SK-MEL-5 (cell line): ENCODE results near the gene PLD6. TPM values are rescaled to one million over a fixed set of nuclear protein-coding genes. Genes with fewer than 3 reads are reported as not detected.
"Not testable (repeated sequence)": the region's sequence is repeated elsewhere in the genome, so short reads cannot be mapped to it uniquely, and the experiment has no call there.

Source experiments
- DNase-seq: peaks from one replicate; pipeline ENCODE4 v3.0.0-alpha.2; 2016; ENCODE audit warnings: low read depth, low spot score
- in situ Hi-C: cut with HindIII; loops from 2 replicates; pipeline ENCODE4 v1.10.0; 2016; ENCODE audit warnings: low sequenced_read_pairs, high pct_unique_total_duplicates, low pct_unique_long_range_greater_than_20kb
- total RNA-seq: library from RNA; depleted of rRNA; stranded (reverse); fragments of >200 nt; shearing (Covaris generic); gene quantifications from 2 replicates; pipeline ENCODE4 v1.2.3, GENCODE V29; 2014

PLD6 gene
- total RNA-seq, 1 experiment from 2014 or later = 4.7 TPM

GRCh38 chr17:17206913-17207335, 791 bp upstream of the PLD6 start:
- DNase-seq = no peak
- in situ Hi-C loops = no loop called here

GRCh38 chr17:17205368-17206123, 587 bp downstream of the PLD6 start:
- in situ Hi-C loops = no loop called here
- no peak for DNase-seq

GRCh38 chr17:17204635-17205231, 1.4 kb downstream of the PLD6 start:
- DNase-seq = no peak
- in situ Hi-C loops = no loop called here

- in situ Hi-C loops = no loop called here
- no peak for DNase-seq
Measured at GRCh38 chr17:17204041-17204591, 2.0 kb downstream of the PLD6 start.

GRCh38 chr17:17203173-17203730, 2.9 kb downstream of the PLD6 start:
- in situ Hi-C loops = no loop called here
- DNase-seq = no peak

- in situ Hi-C loops = no loop called here
- no peak for DNase-seq
Measured at GRCh38 chr17:17201907-17202306, 4.2 kb downstream of the PLD6 start.

- in situ Hi-C loops = no loop called here
- DNase-seq = no peak
Measured at GRCh38 chr17:17201271-17201670, 4.9 kb downstream of the PLD6 start.

- DNase-seq = no peak
- in situ Hi-C loops = no loop called here
Measured at GRCh38 chr17:17200831-17201230, 5.3 kb downstream of the PLD6 start.

GRCh38 chr17:17200311-17200710, 5.8 kb downstream of the PLD6 start:
- DNase-seq = no peak
- in situ Hi-C loops = no loop called here

- in situ Hi-C loops = no loop called here
- DNase-seq = no peak
Measured at GRCh38 chr17:17198281-17198680, 7.9 kb downstream of the PLD6 start.

- in situ Hi-C loops = no loop called here
- DNase-seq = no peak
Measured at GRCh38 chr17:17196776-17197175, 9.4 kb downstream of the PLD6 start.

- in situ Hi-C loops, DNase-seq: not testable (repeated sequence)
Measured at GRCh38 chr17:17195466-17195865, 10.7 kb downstream of the PLD6 start.

GRCh38 chr17:17191961-17192381, 14.2 kb downstream of the PLD6 start:
- in situ Hi-C loops = no loop called here
- no peak for DNase-seq

- no peak for DNase-seq
- in situ Hi-C loops = no loop called here
Measured at GRCh38 chr17:17191346-17191792, 14.8 kb downstream of the PLD6 start.

- in situ Hi-C loops = no loop called here
- DNase-seq = no peak
Measured at GRCh38 chr17:17190188-17190587, 15.9 kb downstream of the PLD6 start.

GRCh38 chr17:17189559-17189958, 16.6 kb downstream of the PLD6 start:
- DNase-seq = no peak
- in situ Hi-C loops = no loop called here

- in situ Hi-C loops = no loop called here
- DNase-seq = no peak
Measured at GRCh38 chr17:17188586-17188985, 17.5 kb downstream of the PLD6 start.
